Stimulated activated CD8-positive, alpha-beta memory T cell treated with anti-CD3 and anti-CD28 coated beads, Interleukin-12 subunit alpha, Interleukin-12 subunit beta, amount 100 ng/mL, for 1 hour (primary cell): ENCODE measurements around the gene KCNMB1.
A peak's percentile ranks its signal among the peaks of the same experiment; 100 is the strongest.

Experiments used
- DNase-seq: peaks from one replicate; pipeline ENCODE4 v3.0.0-alpha.2; 2020; ENCODE audit warnings: low read depth

The KCNMB1 gene

GRCh38 chr5:170388818-170389549 is at the start of gene KCNMB1:
Gene KCNMB1 (minus strand): TSS chr5:170389367. CDS start chr5:170385447, 3,920 bp downstream.
- DNase-seq = no peak

GRCh38 chr5:170438581-170438980 is 49.4 kb upstream of the KCNMB1 start:
- DNase-seq = no peak

- no peak for DNase-seq
These were observed 48.6 kb upstream of the KCNMB1 start for GRCh38 chr5:170437621-170438375.

- DNase-seq = no peak
These were observed 47.2 kb upstream of the KCNMB1 start for GRCh38 chr5:170436335-170436734.

GRCh38 chr5:170434966-170435605 is 45.9 kb upstream of the KCNMB1 start:
- DNase-seq = peak; percentile 13

GRCh38 chr5:170432669-170433068 is 43.5 kb upstream of the KCNMB1 start:
- no peak for DNase-seq

GRCh38 chr5:170431571-170431970 is 42.4 kb upstream of the KCNMB1 start:
- DNase-seq = no peak

- no peak for DNase-seq
These were observed 41.8 kb upstream of the KCNMB1 start for GRCh38 chr5:170430866-170431437.

- no peak for DNase-seq
These were observed 41.1 kb upstream of the KCNMB1 start for GRCh38 chr5:170430256-170430655.

- DNase-seq = no peak
These were observed 39.8 kb upstream of the KCNMB1 start for GRCh38 chr5:170429014-170429413.

- DNase-seq = no peak
These were observed 38.6 kb upstream of the KCNMB1 start for GRCh38 chr5:170427672-170428236.

- no peak for DNase-seq
These were observed 37.6 kb upstream of the KCNMB1 start for GRCh38 chr5:170426786-170427185.

GRCh38 chr5:170426149-170426767 is 37.1 kb upstream of the KCNMB1 start:
- no peak for DNase-seq

- no peak for DNase-seq
These were observed 36.6 kb upstream of the KCNMB1 start for GRCh38 chr5:170425731-170426130.

- DNase-seq = no peak
These were observed 35.5 kb upstream of the KCNMB1 start for GRCh38 chr5:170424629-170425028.

- DNase-seq = no peak
These were observed 34.5 kb upstream of the KCNMB1 start for GRCh38 chr5:170423692-170424091.

GRCh38 chr5:170421826-170422225 is 32.7 kb upstream of the KCNMB1 start:
- no peak for DNase-seq

- DNase-seq = peak; percentile 25
These were observed 31.7 kb upstream of the KCNMB1 start for GRCh38 chr5:170420806-170421412.

- no peak for DNase-seq
These were observed 30.5 kb upstream of the KCNMB1 start for GRCh38 chr5:170419643-170420042.

- DNase-seq = no peak
These were observed 29.6 kb upstream of the KCNMB1 start for GRCh38 chr5:170418736-170419135.

- DNase-seq = no peak
These were observed 27.4 kb upstream of the KCNMB1 start for GRCh38 chr5:170416526-170416925.
